H1 (cell line): ENCODE data around the gene VEPH1. TPM values are rescaled to one million over a fixed set of nuclear protein-coding genes. Genes with fewer than 3 reads are reported as not detected.

Experiments
- CTCF ChIA-PET: fragments of 300-600 bp; sonication (Branson Sonifier 250); formaldehyde crosslinking; loops from one replicate; lab custom pipeline; 2021; ENCODE audit not compliant: partially characterized antibody; lab: Charles Lee
- POLR2A ChIA-PET: fragments of 300-600 bp; sonication (Branson Sonifier 250); formaldehyde crosslinking; loops from one replicate; lab custom pipeline; 2021; ENCODE audit warnings: inconsistent platforms; ENCODE audit not compliant: partially characterized antibody; lab: Charles Lee
- DNase-seq, 2 experiments: peaks; one replicate each; pipeline versions ENCODE4 v3.0.0 to v3.0.0-alpha.2; 2010 to 2022; ENCODE audit warnings: low spot score in 2 of 2, low read depth in 1 of 2, mixed read lengths in 1 of 2
- FAIRE-seq: peaks from 2 replicates; lab custom pipeline; 2011; peaks lifted over from hg19 to GRCh38; lab: Jason Lieb, UNC
- H2AFZ ChIP-seq: 2 replicates; pipeline ENCODE4 v1.8.1; 2012; ENCODE audit warnings: low read length, inconsistent platforms
- H2AK5ac ChIP-seq: 2 replicates; pipeline ENCODE4 v1.6.1; 2013; ENCODE audit warnings: low read depth, low read length
- H2BK120ac ChIP-seq: replicated peaks from 2 replicates; pipeline ENCODE3; 2013; ENCODE audit warnings: low read depth, low read length, inconsistent platforms
- H2BK12ac ChIP-seq: 2 replicates; pipeline ENCODE4 v1.6.1; 2013; ENCODE audit warnings: low read depth, low read length
- H2BK15ac ChIP-seq: 2 replicates; pipeline ENCODE4 v1.6.1; 2013; ENCODE audit warnings: low read length
- H2BK20ac ChIP-seq: 2 replicates; pipeline ENCODE4 v1.6.1; 2013; ENCODE audit warnings: low read length
- H2BK5ac ChIP-seq: 2 replicates; pipeline ENCODE4 v1.6.1; 2013; ENCODE audit warnings: low read depth, low read length
- H3K14ac ChIP-seq: 2 replicates; pipeline ENCODE4 v1.6.1; 2013; ENCODE audit warnings: inconsistent platforms; ENCODE audit not compliant: insufficient read length
- H3K18ac ChIP-seq: 2 replicates; pipeline ENCODE4 v1.6.1; 2013; ENCODE audit warnings: low read length; ENCODE audit errors: extremely low read depth
- H3K23ac ChIP-seq: 2 replicates; pipeline ENCODE4 v1.6.1; 2013; ENCODE audit warnings: inconsistent platforms; ENCODE audit not compliant: insufficient read length
- H3K23me2 ChIP-seq: 2 replicates; pipeline ENCODE4 v1.6.1; 2013; ENCODE audit warnings: low read depth, low read length
- H3K27ac ChIP-seq: 2 replicates; pipeline ENCODE4 v1.6.1; 2011; ENCODE audit warnings: low read depth, low read length, inconsistent platforms
- H3K27me3 ChIP-seq, 4 experiments: replicated peaks in 1 of 4; 1 replicate in 1 of 4; 2 replicates in 3 of 4; pipeline versions ENCODE4 v1.6.1 to v1.8.1; 2011 to 2013; ENCODE audit warnings: low read length in 3 of 4, mild to moderate bottlenecking in 3 of 4, inconsistent platforms in 2 of 4, mixed read lengths in 2 of 4, moderate library complexity in 1 of 4; ENCODE audit not compliant: control insufficient read depth in 3 of 4, insufficient read depth in 3 of 4; ENCODE audit errors: extremely low read depth in 1 of 4
- H3K36me3 ChIP-seq, 4 experiments: 2 replicates each; pipeline versions ENCODE4 v1.6.1 to v1.8.1; 2011 to 2013; ENCODE audit warnings: mild to moderate bottlenecking in 4 of 4, low read length in 3 of 4, moderate library complexity in 2 of 4, control low read depth in 1 of 4, inconsistent platforms in 1 of 4; ENCODE audit not compliant: insufficient read depth in 4 of 4, control insufficient read depth in 2 of 4
- H3K4ac ChIP-seq: replicated peaks from 2 replicates; pipeline ENCODE3; 2013; ENCODE audit warnings: low read length, low read depth, mixed read lengths, inconsistent platforms; ENCODE audit not compliant: insufficient read length
- H3K4me1 ChIP-seq, 4 experiments: replicated peaks in 1 of 4; 1 replicate in 1 of 4; 2 replicates in 3 of 4; pipeline versions ENCODE4 v1.6.1 to v1.8.1; 2011 to 2013; ENCODE audit warnings: low read length in 3 of 4, inconsistent platforms in 2 of 4, mixed read lengths in 1 of 4; ENCODE audit not compliant: insufficient read depth in 4 of 4, control insufficient read depth in 3 of 4
- H3K4me2 ChIP-seq, 2 experiments: 2 replicates each; pipeline versions ENCODE4 v1.6.1 to v1.8.1; 2011 to 2013; ENCODE audit warnings: low read depth in 2 of 2, low read length in 2 of 2, control low read depth in 1 of 2, inconsistent platforms in 1 of 2, mild to moderate bottlenecking in 1 of 2; ENCODE audit not compliant: insufficient read depth in 1 of 2
- H3K4me3 ChIP-seq, 4 experiments: fragments of 200-600, 300-600 bp in 1 of 4; sonication (generic), shearing (Covaris generic), sonication (Bioruptor Twin) in 1 of 4; 2 replicates each; pipeline versions ENCODE4 v1.5.1 to v1.8.1; 2011 to 2016; ENCODE audit warnings: low read length in 4 of 4, low read depth in 3 of 4, control low read depth in 2 of 4, inconsistent platforms in 2 of 4, mild to moderate bottlenecking in 2 of 4, mixed read lengths in 1 of 4, moderate library complexity in 1 of 4; ENCODE audit not compliant: insufficient read depth in 2 of 4; ENCODE audit errors: extremely low read depth in 1 of 4
- H3K56ac ChIP-seq: replicated peaks from 2 replicates; pipeline ENCODE3; 2013; ENCODE audit warnings: low read depth, mild to moderate bottlenecking, mixed read lengths, low read length, inconsistent platforms; ENCODE audit not compliant: insufficient read length
- H3K79me1 ChIP-seq: 2 replicates; pipeline ENCODE4 v1.6.1; 2013; ENCODE audit warnings: low read depth, low read length, control low read depth
- H3K79me2 ChIP-seq, 2 experiments: 2 replicates each; pipeline versions ENCODE4 v1.6.1 to v1.8.1; 2012 to 2013; ENCODE audit warnings: low read length in 2 of 2, mild to moderate bottlenecking in 2 of 2, inconsistent platforms in 1 of 2; ENCODE audit not compliant: insufficient read depth in 2 of 2, control insufficient read depth in 1 of 2
- H3K9ac ChIP-seq, 4 experiments: replicated peaks in 1 of 4; 1 replicate in 1 of 4; 2 replicates in 3 of 4; pipeline versions ENCODE4 v1.6.1 to v1.8.1; 2011 to 2013; ENCODE audit warnings: low read depth in 3 of 4, low read length in 3 of 4, control low read depth in 2 of 4, mild to moderate bottlenecking in 2 of 4, moderate library complexity in 2 of 4, inconsistent platforms in 1 of 4; ENCODE audit errors: extremely low read depth in 1 of 4
- H3K9me3 ChIP-seq, 2 experiments: 2 replicates each; pipeline versions ENCODE4 v1.6.1 to v1.8.1; 2012 to 2013; ENCODE audit warnings: mild to moderate bottlenecking in 2 of 2, moderate library complexity in 2 of 2, control low read depth in 1 of 2, inconsistent platforms in 1 of 2, low read depth in 1 of 2, low read length in 1 of 2, mixed read lengths in 1 of 2; ENCODE audit not compliant: insufficient read depth in 2 of 2
- H4K20me1 ChIP-seq, 2 experiments: replicated peaks in 1 of 2; 2 replicates each; pipeline versions ENCODE3 to v1.8.1; 2011 to 2013; ENCODE audit warnings: inconsistent platforms in 2 of 2, low read length in 2 of 2, mild to moderate bottlenecking in 1 of 2; ENCODE audit not compliant: insufficient read depth in 2 of 2, control insufficient read depth in 1 of 2
- H4K5ac ChIP-seq: 2 replicates; pipeline ENCODE4 v1.6.1; 2013; ENCODE audit warnings: low read length, low read depth, mixed read lengths, inconsistent platforms; ENCODE audit not compliant: insufficient read length
- H4K8ac ChIP-seq: 2 replicates; pipeline ENCODE4 v1.8.0; 2013; ENCODE audit warnings: mild to moderate bottlenecking, moderate library complexity, low read length, inconsistent platforms; ENCODE audit not compliant: insufficient read depth; ENCODE audit errors: extremely low read depth
- H4K91ac ChIP-seq: replicated peaks from 2 replicates; pipeline ENCODE3; 2013; ENCODE audit warnings: low read length, mixed read lengths, inconsistent platforms; ENCODE audit not compliant: insufficient read length
- BRCA1 ChIP-seq: IDR thresholded peaks from 2 replicates; pipeline ENCODE4 v1.6.1; 2012; ENCODE audit warnings: low read depth, low read length, improper control_type of control experiment
- JUND ChIP-seq: IDR thresholded peaks from 2 replicates; pipeline ENCODE4 v1.6.1; 2011; ENCODE audit warnings: mild to moderate bottlenecking, improper control_type of control experiment, low read length
- KDM5A ChIP-seq: fragments of 200-600 bp; IDR thresholded peaks from 2 replicates; pipeline ENCODE4 v1.7.1; 2012; ENCODE audit warnings: mild to moderate bottlenecking, low read length, inconsistent platforms, mixed read lengths
- SRF ChIP-seq: IDR thresholded peaks from 2 replicates; pipeline ENCODE4 v1.6.1; 2011; ENCODE audit warnings: mild to moderate bottlenecking, low read depth, low read length, moderate library complexity
- WGBS, 2 experiments: shearing (Covaris generic) in 1 of 2; methylation state at CpG; one replicate each; pipeline versions ENCODE4 v1.1.6 to v1.1.7; 2013 to 2015; ENCODE audit warnings: low lambda C conversion rate in 2 of 2, mixed read lengths in 2 of 2, inconsistent platforms in 1 of 2, low coverage in 1 of 2, missing lambda C conversion rate in 1 of 2; ENCODE audit not compliant: insufficient replicate concordance in 2 of 2, insufficient coverage in 1 of 2, insufficient read length in 1 of 2; ENCODE audit errors: extremely low coverage in 1 of 2, missing lambda C conversion rate in 1 of 2; 5-methylcytosine and 5-hydroxymethylcytosine counted together
- polyA plus RNA-seq, 7 experiments: library from polyadenylated mRNA; depleted of rRNA in 3 of 7; stranded (reverse) in 5 of 7; unstranded in 2 of 7; fragments of >200 nt in 5 of 7; fragments of 200-250 nt in 2 of 7; gene quantifications; 1 replicate in 5 of 7; 2 replicates in 1 of 7; 4 replicates in 1 of 7; pipeline versions ENCODE4 v1.2.1 to v1.2.3, GENCODE V29; 2011 to 2013; ENCODE audit warnings: missing spikeins in 2 of 7, mixed read lengths in 2 of 7
- total RNA-seq: library from RNA; stranded (reverse); fragmentation: NEBNext Ultra II Directional; extraction: Animal tissue kit (Norgen Biotek cat#: 25700); gene quantifications from 2 replicates; pipeline ENCODE4 v1.2.1, GENCODE V29; 2021

The VEPH1 gene
- total and polyA plus RNA-seq, 2 of the 8 experiments (the other 6 are each of a cell fraction or from before 2014, with no cell fraction given), result 12.0 to 18.3 TPM

GRCh38 chr3:157438194-157438730 lies 65.0 kb downstream of the VEPH1 start:
- Histone ChIP-seq H2BK120ac (no peak overlapping the region), H3K4ac (no peak overlapping the region), H2BK15ac (no peak overlapping the region), H3K79me2 (no peaks in the 10 kb centered on the region), H3K4me3 (peak overlapping the region; percentile 60 to 86 (median 80)), H2BK12ac (no peak overlapping the region), H3K18ac (peak overlapping the region; percentile 57), H3K56ac (peak overlapping the region; percentile 47), H3K23me2 (peaks cover 17% of the 10 kb centered on the region), H3K79me1 (no peaks in the 10 kb centered on the region), H3K36me3 (no peaks in the 10 kb centered on the region), H2AFZ (peak overlapping the region; percentile 78), H3K27ac (no peak overlapping the region), H4K5ac (peak overlapping the region; percentile 10), H2BK20ac (no peak overlapping the region), H2BK5ac (no peak overlapping the region), H3K4me2 (peak overlapping the region; percentile 91 to 92), H3K4me1 (peaks cover 1 to 5% (median 4%) of the 10 kb centered on the region in 4 experiments; a peak in 4 of 7 replicates), H4K91ac (peak overlapping the region; percentile 66), H3K14ac (no peak overlapping the region), H3K9me3 (no peaks in the 10 kb centered on the region), H2AK5ac (no peak overlapping the region), H4K8ac (peak overlapping the region; percentile 39; the same call in 1 of the 2 replicates), H3K23ac (no peak overlapping the region), H4K20me1 (no peaks in the 10 kb centered on the region), H3K27me3 (peaks cover 0 to 11% (median 6%) of the 10 kb centered on the region in 4 experiments; a peak in 4 of 7 replicates), H3K9ac (peak overlapping the region; percentile 62 to 83 (median 69); a peak in 6 of 7 replicates)
- WGBS, 2 experiments, result 4% methylated on average over 20 of the region's 22 CpGs; no CpG with 5 or more reads in 1 of the 2 experiments
- POLR2A ChIA-PET, result interaction anchor here (0.8 to 2.0 kb wide), 10 partner anchors 7 to 263 kb away, joined by 3 to 14 read pairs (median 4); partner anchors contain the start of gene VEPH1
- FAIRE-seq, result no peak
- DNase-seq, result peak in 1 of 2 experiments; percentile 62
- CTCF ChIA-PET, result interaction anchor here (0.6 to 2.1 kb wide), 12 partner anchors 17 to 236 kb away, joined by 3 to 6 read pairs (median 4); no protein-coding TSS in a partner anchor
- TF ChIP-seq KDM5A, result no peak
- no peak for TF ChIP-seq JUND
- no peak for TF ChIP-seq BRCA1
- TF ChIP-seq SRF, result no peak
